PC-9 (cell line): ENCODE results near the gene ADCY2. TPM values are rescaled to one million over a fixed set of nuclear protein-coding genes. Genes with fewer than 3 reads are reported as not detected.
A peak's percentile ranks its signal among the peaks of the same experiment; 100 is the strongest.

Experiments
- BruUV-seq: library from RNA; stranded (reverse); fragments of 400-500 nt; replicated peaks from 2 replicates; lab custom pipeline; 2021; lab: Mats Ljungman, UMichigan
- CTCF ChIA-PET: fragments of 300-600 bp; sonication (Branson Sonifier 250); formaldehyde crosslinking; loops from one replicate; lab custom pipeline; 2022; ENCODE audit warnings: antibody characterized with exemption; lab: Charles Lee
- POLR2A ChIA-PET: fragments of 300-600 bp; sonication (Branson Sonifier 250); formaldehyde crosslinking; loops from one replicate; lab custom pipeline; 2022; ENCODE audit warnings: antibody characterized with exemption; ENCODE audit not compliant: unreplicated experiment; lab: Charles Lee
- DNase-seq, 2 experiments: peaks; one replicate each; pipeline versions ENCODE4 v3.0.0 to v3.0.0-alpha.2; 2015 to 2022; ENCODE audit warnings: mixed read lengths in 1 of 2
- H2AFZ ChIP-seq: fragments of 200-600 bp; sonication (generic); 2 replicates; pipeline ENCODE4 v1.8.1; 2017; ENCODE audit warnings: antibody characterized with exemption
- H3F3A ChIP-seq: fragments of 200-600 bp; sonication (generic); 2 replicates; pipeline ENCODE4 v1.8.1; 2017; ENCODE audit warnings: antibody characterized with exemption, mild to moderate bottlenecking, low read depth; ENCODE audit not compliant: insufficient read depth
- H3K27ac ChIP-seq: fragments of 200-600 bp; sonication (generic); 2 replicates; pipeline ENCODE4 v1.6.1; 2016; ENCODE audit warnings: mixed run types
- H3K27me3 ChIP-seq: fragments of 200-600 bp; sonication (generic); 2 replicates; pipeline ENCODE4 v1.6.1; 2016; ENCODE audit warnings: low read depth, mixed run types; ENCODE audit not compliant: insufficient read depth
- H3K36me3 ChIP-seq: fragments of 200-600 bp; sonication (generic); 2 replicates; pipeline ENCODE4 v1.6.1; 2016; ENCODE audit warnings: low read depth, mixed run types
- H3K4me1 ChIP-seq: fragments of 200-600 bp; sonication (generic); replicated peaks from 2 replicates; pipeline ENCODE4 v1.6.1; 2016; ENCODE audit warnings: mixed run types; ENCODE audit not compliant: insufficient read depth
- H3K4me2 ChIP-seq: fragments of 200-600 bp; sonication (generic); 2 replicates; pipeline ENCODE4 v1.6.1; 2017; ENCODE audit warnings: mixed run types
- H3K4me3 ChIP-seq: fragments of 200-600 bp; sonication (generic); 2 replicates; pipeline ENCODE4 v1.6.1; 2016; ENCODE audit warnings: mixed run types
- H3K79me2 ChIP-seq: fragments of 200-600 bp; sonication (generic); 2 replicates; pipeline ENCODE4 v1.6.1; 2017; ENCODE audit warnings: low read depth, mixed run types
- H3K9me2 ChIP-seq: fragments of 200-600 bp; sonication (generic); 2 replicates; pipeline ENCODE4 v1.8.1; 2017; ENCODE audit warnings: mild to moderate bottlenecking; ENCODE audit not compliant: insufficient read depth
- H3K9me3 ChIP-seq: fragments of 200-600 bp; sonication (generic); 2 replicates; pipeline ENCODE4 v1.8.1; 2016; ENCODE audit warnings: low read depth; ENCODE audit not compliant: insufficient read depth
- H4K20me1 ChIP-seq: fragments of 200-600 bp; sonication (generic); 2 replicates; pipeline ENCODE4 v1.8.1; 2017; ENCODE audit not compliant: insufficient read depth
- CTCF ChIP-seq: fragments of 200-600 bp; sonication (generic); conservative IDR thresholded peaks from 2 replicates; pipeline ENCODE4 v1.6.1; 2017; ENCODE audit warnings: mixed run types, antibody characterized with exemption, mild to moderate bottlenecking, moderate library complexity
- EZH2 ChIP-seq: fragments of 200-600 bp; sonication (generic); IDR thresholded peaks from 2 replicates; pipeline ENCODE4 v1.8.0; 2017; ENCODE audit warnings: antibody characterized with exemption, low read depth
- intact Hi-C: fragments of 100-400 bp; cut with micrococcal nuclease; formaldehyde crosslinking; loops from one replicate; pipeline ENCODE4 v1.10.0; 2022; ENCODE audit not compliant: unreplicated experiment
- total RNA-seq: library from RNA; stranded (reverse); gene quantifications from 2 replicates; pipeline ENCODE4 v1.2.3, GENCODE V29; 2021

The ADCY2 gene
- total RNA-seq, 1 experiment from 2014 or later: not detected

DNA sequence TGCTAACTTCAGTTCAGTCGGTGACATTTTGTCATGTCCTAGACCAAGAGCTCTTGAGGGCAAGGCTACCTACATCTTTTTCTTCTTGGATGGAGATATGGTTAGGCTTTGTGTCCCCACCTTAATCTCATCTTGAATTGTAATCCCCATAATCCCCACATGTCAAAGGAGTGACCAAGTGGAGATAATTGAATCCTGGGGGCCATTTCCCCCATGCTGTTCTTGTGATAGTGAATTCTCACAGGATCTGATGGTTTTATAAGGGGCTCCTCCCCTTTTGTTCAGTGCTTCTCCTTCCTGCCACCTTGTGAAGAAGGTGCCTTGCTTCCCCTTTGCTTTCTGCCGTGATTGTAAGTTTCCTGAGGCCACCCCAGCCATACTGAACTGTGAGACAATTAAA lies 457.1 kb downstream of the ADCY2 start:
- H3K4me1 ChIP-seq: 0 out of 2 replicates have a peak, but pooled peaks cover 3% of the 10 kb centered on the region
- no peaks in the 10 kb centered on the region for H3F3A ChIP-seq
- H3K4me2 ChIP-seq: peak overlapping the region; percentile 6; the same call in 1 of the 2 replicates
- no peaks in the 10 kb centered on the region for H3K36me3 ChIP-seq
- no peaks in the 10 kb centered on the region; the same call in 1 of the 2 replicates for H3K9me3 ChIP-seq
- no peaks in the 10 kb centered on the region for H3K79me2 ChIP-seq
- intact Hi-C loops: no loop called here
- TF ChIP-seq CTCF (no peak), EZH2 (no peak)
- H3K4me3 ChIP-seq: no peak overlapping the region
- H3K27ac ChIP-seq: no peak overlapping the region
- H4K20me1 ChIP-seq: no peaks in the 10 kb centered on the region
- peaks cover 25% of the 10 kb centered on the region for H3K27me3 ChIP-seq
- H3K9me2 ChIP-seq: no peaks in the 10 kb centered on the region; the same call in 1 of the 2 replicates
- no peak for DNase-seq
- peak overlapping the region; percentile 20; the same call in 1 of the 2 replicates for H2AFZ ChIP-seq
- BruUV-seq: no TSS peak
- ChIA-PET CTCF (no interaction called here), POLR2A (interaction anchor here (0.6 kb wide), 1 partner anchor 481 kb away, joined by 3 read pairs; no protein-coding TSS in a partner anchor)

DNA sequence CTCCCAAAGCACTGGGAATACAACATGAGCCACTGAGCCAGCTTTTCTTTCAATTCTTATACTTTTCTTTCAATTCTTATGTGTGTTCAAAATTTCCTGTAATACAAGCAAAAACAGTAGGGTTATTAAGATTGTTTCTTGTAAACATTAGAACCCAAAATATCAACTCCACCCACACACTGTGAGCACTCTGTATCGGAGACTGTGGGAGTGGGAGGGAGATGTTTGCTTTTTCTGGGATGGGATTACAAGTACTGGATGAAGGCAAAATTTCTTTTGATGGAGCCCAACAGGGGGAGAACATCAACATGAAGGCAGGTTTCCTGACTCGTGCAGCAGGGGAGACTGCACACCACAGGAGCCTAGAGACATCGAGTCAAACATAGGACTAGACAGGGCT lies 459.7 kb downstream of the ADCY2 start:
- no TSS peak for BruUV-seq
- no peaks in the 10 kb centered on the region for H4K20me1 ChIP-seq
- peaks cover 12% of the 10 kb centered on the region; the same call in 1 of the 2 replicates for H3K27me3 ChIP-seq
- no peaks in the 10 kb centered on the region for H3K79me2 ChIP-seq
- H3K4me1 ChIP-seq: 0 out of 2 replicates have a peak, but pooled peaks cover 6% of the 10 kb centered on the region
- no peaks in the 10 kb centered on the region for H3F3A ChIP-seq
- no peak overlapping the region for H3K4me3 ChIP-seq
- peaks cover 9% of the 10 kb centered on the region; the same call in 1 of the 2 replicates for H3K36me3 ChIP-seq
- ChIA-PET POLR2A (no interaction called here), CTCF (interaction anchor here (0.7 kb wide), 1 partner anchor 138 kb away, joined by 8 read pairs; no protein-coding TSS in a partner anchor)
- no peak overlapping the region for H3K4me2 ChIP-seq
- TF ChIP-seq CTCF (no peak), EZH2 (no peak)
- no peaks in the 10 kb centered on the region for H3K9me3 ChIP-seq
- H3K27ac ChIP-seq: no peak overlapping the region
- H3K9me2 ChIP-seq: no peaks in the 10 kb centered on the region; the same call in 1 of the 2 replicates
- no peak for DNase-seq
- H2AFZ ChIP-seq: no peak overlapping the region
- intact Hi-C loops: loop anchor here (5.0 kb wide), 2 partner anchors 593 to 1088 kb away; no protein-coding TSS in a partner anchor

DNA sequence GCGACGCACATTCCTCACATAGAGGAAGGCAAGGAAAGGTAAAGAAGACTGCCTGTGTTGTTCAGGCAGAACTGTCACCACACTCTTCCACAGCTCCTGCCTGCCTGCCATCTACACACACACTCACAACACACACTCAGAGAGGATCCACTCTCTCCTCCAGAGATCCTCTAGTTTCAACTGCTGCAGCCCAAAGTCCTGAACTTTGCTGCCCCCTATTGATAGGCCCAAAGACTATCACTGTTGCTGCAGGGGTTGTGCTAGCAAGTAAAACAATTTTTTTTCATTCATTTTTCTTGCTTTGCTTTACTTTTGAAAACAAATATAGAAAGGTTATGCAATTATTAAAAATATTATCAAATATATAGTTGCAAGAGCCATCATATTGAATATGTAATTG lies 460.9 kb downstream of the ADCY2 start:
- ChIA-PET CTCF (no interaction called here), POLR2A (no interaction called here)
- Histone ChIP-seq H3K4me3 (no peak overlapping the region), H3K9me2 (no peaks in the 10 kb centered on the region; the same call in 1 of the 2 replicates), H3K79me2 (no peaks in the 10 kb centered on the region), H2AFZ (no peak overlapping the region), H4K20me1 (no peaks in the 10 kb centered on the region), H3K36me3 (peaks cover 9% of the 10 kb centered on the region; the same call in 1 of the 2 replicates), H3K4me1 (0 out of 2 replicates have a peak, but pooled peaks cover 6% of the 10 kb centered on the region), H3K27me3 (peaks cover 12% of the 10 kb centered on the region; the same call in 1 of the 2 replicates), H3K4me2 (no peak overlapping the region), H3F3A (no peaks in the 10 kb centered on the region), H3K9me3 (no peaks in the 10 kb centered on the region), H3K27ac (no peak overlapping the region)
- intact Hi-C loops: loop anchor here (5.0 kb wide), 2 partner anchors 595 to 1090 kb away; no protein-coding TSS in a partner anchor
- peak in 1 of 2 experiments; percentile 25 for DNase-seq
- peak; percentile 68 for TF ChIP-seq CTCF
- TF ChIP-seq EZH2: no peak
- no TSS peak for BruUV-seq
